Measurements from ENCODE around the gene FOXK2.

DNA sequence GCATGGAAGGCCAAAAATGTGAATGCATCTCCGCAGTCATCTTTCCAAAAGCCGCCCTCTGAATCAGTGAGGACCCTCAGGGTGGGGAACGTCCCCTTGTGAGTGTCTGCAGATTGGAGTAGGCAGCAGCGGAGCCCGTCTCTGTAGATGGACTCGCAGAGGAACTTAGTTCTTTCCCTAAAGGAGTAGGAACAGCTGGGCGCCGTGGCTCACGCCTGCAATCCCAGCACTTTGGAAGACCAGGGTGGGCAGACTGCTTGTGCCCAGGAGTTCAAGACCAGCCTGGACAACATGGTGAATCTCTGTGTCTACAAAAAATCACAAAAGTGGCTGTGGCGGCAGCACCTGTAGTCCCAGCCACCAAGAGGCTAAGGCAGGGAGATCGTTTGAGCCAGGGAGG is 75.0 kb downstream of the FOXK2 start:
- TF ChIP-seq POLR2AphosphoS5 (IDR thresholded peaks at IDR 0.05; ENCODE audit: borderline replicate concordance, low read depth, low read length) (no peak), EZH2 (IDR thresholded peaks at IDR 0.05) (no peak)
